Stimulated activated CD4-positive, alpha-beta T cell treated with anti-CD3 and anti-CD28 coated beads, Interleukin-12 subunit alpha, Interleukin-12 subunit beta, amount 100 ng/mL, for 48 hours (primary cell): Measurements from ENCODE around the gene CROCC2.
"Not testable (repeated sequence)": the region's sequence is repeated elsewhere in the genome, so short reads cannot be mapped to it uniquely, and the experiment has no call there.

ENCODE experiments used
- DNase-seq, 3 donors: peaks; one replicate each; pipeline ENCODE4 v3.0.0-alpha.2; 2020; ENCODE audit warnings: low read depth in 2 of 3, low spot score in 1 of 3

Gene CROCC2

DNA sequence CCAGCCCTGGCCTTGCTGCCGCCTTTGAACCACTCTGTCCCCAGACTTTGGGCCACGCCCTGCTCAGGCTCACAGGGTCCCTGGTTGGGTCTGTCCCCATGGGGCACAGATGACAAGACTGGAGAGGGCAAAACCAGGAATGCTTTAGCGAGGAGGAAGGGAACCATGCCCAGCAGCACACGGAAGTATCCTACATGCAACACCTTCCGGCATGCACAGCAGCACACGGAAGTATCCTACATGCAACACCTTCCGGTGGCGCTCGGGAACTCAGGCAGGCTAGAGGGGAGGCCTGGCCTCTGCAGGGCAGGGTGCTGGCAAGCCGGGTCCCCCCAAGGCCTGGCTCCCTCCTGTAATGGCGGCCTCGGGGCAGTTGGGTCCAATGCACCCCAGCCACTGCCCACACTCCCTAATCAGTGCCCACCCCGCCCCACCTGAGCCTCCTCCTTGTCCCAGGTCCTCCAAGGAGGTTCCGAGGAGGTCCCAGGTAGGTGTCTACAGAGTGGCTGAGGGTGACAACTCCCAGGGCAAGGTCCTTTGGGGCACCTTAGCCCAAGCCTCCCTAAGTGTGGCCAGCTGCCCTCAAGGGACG is 58.7 kb downstream of the CROCC2 start:
- DNase-seq, result no peak

- no peak for DNase-seq
Measured at GRCh38 chr2:240965296-240965904, 59.3 kb downstream of the CROCC2 start.

DNA sequence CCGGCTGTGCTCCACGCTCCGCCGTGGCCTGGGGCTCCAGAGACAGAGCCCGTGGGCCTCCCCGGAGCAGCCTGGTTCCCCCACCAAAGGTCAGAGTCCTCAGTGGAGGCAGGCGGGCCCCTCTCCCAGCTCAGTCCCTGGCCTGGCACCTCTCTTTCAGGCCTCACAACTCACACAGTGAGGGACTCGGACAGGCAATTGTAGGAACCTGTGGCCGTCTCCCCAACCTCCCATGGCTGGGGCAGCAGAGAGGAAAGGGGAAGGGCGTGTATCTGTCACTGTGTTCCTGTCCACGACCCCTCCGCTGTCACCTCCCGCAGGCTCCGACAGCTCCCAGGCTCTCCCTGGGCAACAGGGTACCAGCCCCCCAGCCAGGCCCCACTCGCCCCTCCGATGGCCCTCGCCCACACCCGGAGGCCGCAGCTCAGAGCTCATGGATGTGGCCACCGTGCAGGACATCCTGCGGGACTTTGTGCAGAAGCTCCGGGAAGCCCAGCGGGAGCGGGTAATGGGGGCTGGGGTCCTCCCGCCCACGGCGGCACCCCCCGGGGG is 59.8 kb downstream of the CROCC2 start:
- DNase-seq, result no peak

DNA sequence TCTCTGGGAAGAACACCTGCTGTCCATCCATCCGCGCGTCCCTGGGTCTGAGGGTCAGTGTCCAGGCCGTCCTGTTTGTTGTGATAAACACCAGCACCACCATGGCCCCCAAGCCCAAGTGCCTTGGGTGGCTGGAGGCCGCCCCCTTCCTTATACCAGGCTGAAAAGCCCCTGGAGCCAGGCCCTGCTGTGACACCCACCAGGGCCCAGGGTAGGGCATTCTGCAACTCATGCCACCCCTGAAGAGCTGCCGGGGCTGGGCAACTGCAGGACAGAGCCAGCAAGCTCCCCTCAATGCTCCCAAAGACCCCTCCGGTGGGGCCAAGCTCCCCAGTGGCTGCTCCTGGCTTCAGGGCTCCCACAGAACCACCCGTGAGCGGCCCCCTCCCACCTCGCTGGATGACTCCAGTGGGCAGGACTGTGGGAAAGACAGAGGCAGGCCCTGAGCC is 60.3 kb downstream of the CROCC2 start:
- no peak for DNase-seq

DNA sequence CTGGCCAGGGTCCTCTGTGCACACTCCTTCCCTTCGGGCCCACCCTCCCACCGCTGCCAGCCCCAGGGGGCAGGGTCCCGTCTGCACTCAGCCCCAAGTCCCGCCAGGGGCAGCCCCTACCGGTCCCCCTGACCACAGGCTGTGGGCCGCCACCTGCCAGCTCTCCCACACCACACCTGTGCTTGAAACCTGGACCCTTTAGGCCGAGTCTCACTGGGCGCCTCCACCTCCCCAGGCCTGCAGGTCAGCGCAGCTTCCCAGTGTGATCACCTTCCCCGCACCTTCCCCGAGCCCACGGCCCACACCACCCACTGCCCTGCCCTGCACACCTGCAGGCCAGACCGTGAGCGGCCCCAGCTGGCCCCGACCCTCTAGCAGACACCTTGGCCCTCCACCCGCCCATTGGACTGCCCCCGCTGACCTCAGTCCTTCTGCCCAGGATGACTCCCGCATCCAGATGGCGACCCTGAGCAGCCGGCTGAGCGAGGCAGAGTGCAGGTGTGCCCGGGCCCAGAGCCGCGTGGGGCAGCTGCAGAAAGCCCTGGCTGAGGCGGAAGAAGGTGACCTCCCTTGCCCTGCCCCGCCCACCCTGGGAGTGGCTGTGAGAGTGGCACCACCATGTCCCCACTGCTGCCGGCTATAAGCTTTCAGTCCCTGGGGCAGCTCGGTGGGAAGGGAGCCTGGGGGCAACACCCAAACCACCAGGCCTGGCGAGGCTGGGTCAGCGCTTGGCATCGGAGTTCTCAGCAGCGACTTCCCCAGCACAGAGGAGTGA is 61.0 kb downstream of the CROCC2 start:
- DNase-seq, result no peak

GRCh38 chr2:240967681-240968621 is 61.8 kb downstream of the CROCC2 start:
- no peak for DNase-seq

- no peak for DNase-seq
Measured at GRCh38 chr2:240968731-240969624, 62.8 kb downstream of the CROCC2 start.

GRCh38 chr2:240970104-240970503 is 64.0 kb downstream of the CROCC2 start:
- DNase-seq, result no peak

DNA sequence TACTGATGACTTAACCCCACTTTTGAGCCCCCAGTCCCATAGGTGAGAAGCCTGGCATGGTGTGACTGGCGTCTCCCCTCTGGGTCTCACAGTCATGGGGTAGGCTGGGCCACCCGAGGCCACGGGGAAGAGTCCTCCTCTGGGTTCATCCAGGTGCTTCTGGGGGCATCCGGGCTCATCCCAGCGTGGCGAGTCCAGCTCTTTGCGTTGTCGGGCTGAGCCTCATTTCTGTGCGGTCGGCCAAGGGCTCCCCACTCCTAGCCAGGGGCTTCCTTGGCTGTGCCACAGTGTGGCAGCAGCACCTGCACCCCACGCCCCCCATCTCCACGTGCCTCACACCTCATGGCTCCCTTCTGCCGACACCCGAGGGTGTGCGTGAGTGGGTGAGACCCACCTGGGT is 64.7 kb downstream of the CROCC2 start:
- no peak for DNase-seq

DNA sequence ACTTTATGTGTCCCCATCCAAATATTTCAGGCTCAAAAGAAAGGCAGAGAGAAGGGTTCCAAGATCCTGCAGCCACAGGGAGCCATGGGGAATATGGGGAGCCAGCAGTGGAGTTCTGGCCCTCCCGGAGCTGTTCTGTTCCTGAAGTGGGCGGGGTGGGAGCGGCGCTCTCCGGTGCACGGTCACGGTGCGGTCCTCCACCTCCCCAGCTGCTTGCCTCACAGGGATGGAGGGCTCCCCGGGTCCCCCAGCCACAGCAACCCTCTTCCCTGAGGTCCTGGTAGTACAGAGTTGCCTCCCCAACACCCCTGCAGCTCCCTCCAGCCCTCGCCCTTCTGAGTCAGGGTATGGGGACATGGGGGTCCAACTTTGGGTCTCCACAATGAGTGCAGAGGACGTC is 66.1 kb downstream of the CROCC2 start:
- no peak for DNase-seq

GRCh38 chr2:240972636-240973521 is 66.7 kb downstream of the CROCC2 start:
- no peak for DNase-seq

DNA sequence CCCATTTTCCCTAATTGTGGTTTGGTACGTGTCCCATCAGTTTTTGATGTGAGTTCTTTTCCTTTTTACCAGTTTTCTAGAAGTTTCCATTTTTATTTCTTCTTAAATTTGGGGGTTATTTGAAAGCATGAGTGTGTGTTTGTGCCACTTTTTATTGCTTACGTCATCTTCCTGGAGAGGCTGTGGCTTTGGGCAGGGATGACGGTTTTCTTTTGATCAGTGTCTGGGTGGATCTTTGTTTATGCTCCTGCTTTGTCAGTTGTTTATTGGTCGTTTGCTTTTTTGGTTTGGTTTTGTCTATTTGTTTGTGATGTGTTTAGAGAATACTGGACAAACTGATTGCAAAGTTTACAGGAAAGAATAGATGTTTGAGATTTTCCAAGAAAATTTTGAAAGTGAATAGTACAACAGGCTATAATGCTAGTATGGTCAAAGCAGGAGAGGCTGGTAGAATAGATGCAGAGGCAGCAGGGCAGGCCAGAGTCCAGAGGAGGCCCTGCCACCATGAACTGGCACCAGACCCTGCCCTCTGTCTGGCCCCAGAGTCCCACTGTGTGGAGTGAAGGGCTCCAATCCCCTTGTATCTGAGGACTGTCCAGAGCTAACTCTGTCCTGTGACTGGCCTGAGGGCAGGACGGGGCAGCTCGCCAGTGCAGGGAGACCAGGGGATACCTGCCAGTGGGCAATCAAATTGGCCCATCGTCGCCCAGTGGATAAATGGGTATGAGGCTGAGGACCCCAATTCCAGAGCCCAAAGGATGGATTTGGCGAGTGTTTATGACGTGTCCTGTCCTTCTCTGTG is 68.8 kb downstream of the CROCC2 start:
- DNase-seq, result no peak

DNA sequence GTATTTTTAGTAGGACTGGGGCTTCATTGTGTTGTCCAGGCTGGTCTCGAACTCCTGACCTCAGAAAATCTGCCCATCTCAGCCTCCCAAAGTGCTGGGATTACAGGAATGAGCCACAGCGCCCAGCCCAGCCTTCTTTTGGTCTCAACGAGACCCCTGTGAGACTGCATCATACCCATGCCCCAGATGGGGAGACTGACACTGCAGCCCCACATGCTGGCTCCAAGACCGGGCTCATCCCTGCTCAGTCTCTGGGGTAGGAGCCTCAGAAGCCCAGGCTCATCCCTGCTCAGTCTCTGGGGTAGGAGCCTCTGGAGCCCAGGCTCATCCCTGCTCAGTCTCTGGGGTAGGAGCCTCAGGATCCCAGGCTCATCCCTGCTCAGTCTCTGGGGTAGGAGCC is 69.8 kb downstream of the CROCC2 start:
- DNase-seq, result not testable (repeated sequence)

GRCh38 chr2:240981280-240981679 is 75.1 kb downstream of the CROCC2 start:
- DNase-seq, result no peak

DNA sequence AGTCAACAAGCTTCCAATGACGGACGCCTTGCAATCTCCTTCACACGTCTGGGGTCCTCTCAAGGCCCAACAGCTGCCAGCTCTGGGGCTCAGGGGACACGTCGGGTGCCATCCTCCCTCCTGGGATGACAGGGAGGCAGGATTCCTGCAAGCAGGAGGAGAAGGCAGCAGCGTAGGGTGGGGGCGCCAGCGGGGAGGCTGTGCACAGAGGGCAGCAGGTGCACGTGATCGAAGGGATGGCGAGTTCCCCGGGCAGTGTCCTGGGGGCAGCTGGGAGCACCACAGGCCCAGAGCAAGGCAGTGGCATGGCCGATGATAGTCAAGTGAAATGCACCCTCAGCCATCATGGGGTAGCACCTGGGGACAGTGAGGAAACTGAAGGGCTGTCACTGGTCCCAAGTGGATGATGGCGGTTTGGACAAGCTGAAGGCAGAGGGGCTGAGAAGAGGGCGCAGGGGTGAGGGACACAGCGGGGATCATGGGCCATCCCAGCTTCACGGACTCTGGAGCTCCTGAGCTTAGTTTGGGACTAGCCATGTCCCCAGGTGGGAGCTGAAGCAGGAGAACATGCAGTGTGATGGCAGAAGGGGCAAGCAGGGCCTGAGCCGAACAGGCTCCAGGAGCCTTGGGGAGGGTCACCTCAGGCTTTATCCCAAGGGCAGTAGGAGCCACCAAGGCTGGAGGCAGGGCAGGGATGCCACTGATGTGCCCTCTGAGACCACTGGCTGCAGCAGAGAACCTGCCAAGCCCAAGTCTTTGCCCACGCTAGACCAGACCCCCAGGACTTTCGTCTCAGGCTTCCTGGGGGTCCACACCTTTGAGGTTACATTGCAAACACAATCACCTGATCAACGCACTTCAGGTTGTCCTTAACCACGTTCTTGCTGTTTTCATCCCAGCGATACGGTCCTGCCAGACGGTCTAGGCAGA is 76.0 kb downstream of the CROCC2 start:
- DNase-seq, result no peak

- DNase-seq, result no peak
Measured at GRCh38 chr2:240982821-240983281, 76.7 kb downstream of the CROCC2 start.
